IPS-15b (cell line): ENCODE data around the gene R3HDM1.

Experiments
- H3K27me3 ChIP-seq: one replicate; pipeline ENCODE4 v1.6.1; 2013; ENCODE audit warnings: low read length; ENCODE audit not compliant: control insufficient read depth, insufficient read depth
- H3K36me3 ChIP-seq: one replicate; pipeline ENCODE4 v1.6.1; 2013; ENCODE audit warnings: low read length; ENCODE audit not compliant: control insufficient read depth, insufficient read depth
- H3K4me1 ChIP-seq: one replicate; pipeline ENCODE4 v1.6.1; 2013; ENCODE audit warnings: mild to moderate bottlenecking, low read length; ENCODE audit not compliant: control insufficient read depth, insufficient read depth
- H3K4me3 ChIP-seq: one replicate; pipeline ENCODE4 v1.5.1; 2013; ENCODE audit warnings: low read depth, low read length
- H3K9ac ChIP-seq: one replicate; pipeline ENCODE4 v1.6.1; 2013; ENCODE audit warnings: low read depth, mild to moderate bottlenecking, low read length
- H3K9me3 ChIP-seq: one replicate; pipeline ENCODE4 v1.6.1; 2013; ENCODE audit warnings: mild to moderate bottlenecking, low read length; ENCODE audit not compliant: control insufficient read depth, insufficient read depth

The R3HDM1 gene

GRCh38 chr2:135732561-135732960 is 201.3 kb downstream of the R3HDM1 start:
- H3K4me1 ChIP-seq: no peaks in the 10 kb centered on the region
- no peaks in the 10 kb centered on the region for H3K36me3 ChIP-seq
- H3K9me3 ChIP-seq: no peaks in the 10 kb centered on the region
- H3K27me3 ChIP-seq: no peaks in the 10 kb centered on the region
- H3K4me3 ChIP-seq: no peak overlapping the region
- H3K9ac ChIP-seq: no peak overlapping the region

GRCh38 chr2:135733045-135733444 is 201.8 kb downstream of the R3HDM1 start:
- Histone ChIP-seq H3K27me3 (no peaks in the 10 kb centered on the region), H3K4me1 (no peaks in the 10 kb centered on the region), H3K4me3 (no peak overlapping the region), H3K36me3 (no peaks in the 10 kb centered on the region), H3K9ac (no peak overlapping the region), H3K9me3 (no peaks in the 10 kb centered on the region)

GRCh38 chr2:135736546-135736945 is 205.3 kb downstream of the R3HDM1 start:
- Histone ChIP-seq H3K36me3 (no peaks in the 10 kb centered on the region), H3K4me1 (no peaks in the 10 kb centered on the region), H3K9me3 (no peaks in the 10 kb centered on the region), H3K9ac (no peak overlapping the region), H3K4me3 (no peak overlapping the region), H3K27me3 (no peaks in the 10 kb centered on the region)

GRCh38 chr2:135740206-135740605 is 208.9 kb downstream of the R3HDM1 start:
- Histone ChIP-seq H3K4me1 (no peaks in the 10 kb centered on the region), H3K27me3 (no peaks in the 10 kb centered on the region), H3K9ac (no peak overlapping the region), H3K36me3 (no peaks in the 10 kb centered on the region), H3K4me3 (no peak overlapping the region), H3K9me3 (no peaks in the 10 kb centered on the region)

- Histone ChIP-seq H3K9ac (no peak overlapping the region), H3K9me3 (no peaks in the 10 kb centered on the region), H3K27me3 (no peaks in the 10 kb centered on the region), H3K36me3 (no peaks in the 10 kb centered on the region), H3K4me3 (no peak overlapping the region), H3K4me1 (no peaks in the 10 kb centered on the region)
Observed at GRCh38 chr2:135741043-135741394, 209.7 kb downstream of the R3HDM1 start.

- H3K27me3 ChIP-seq: no peaks in the 10 kb centered on the region
- H3K4me1 ChIP-seq: no peaks in the 10 kb centered on the region
- H3K9ac ChIP-seq: peak within 1 kb of the TSS; percentile 96
- H3K9me3 ChIP-seq: no peaks in the 10 kb centered on the region
- peak within 1 kb of the TSS; percentile 83 for H3K4me3 ChIP-seq
- no peaks in the 10 kb centered on the region for H3K36me3 ChIP-seq
Observed at GRCh38 chr2:135741395-135742324, 210.4 kb downstream of the R3HDM1 start, which contains the start of gene UBXN4. UBXN4 (plus strand) TSS chr2:135741855; CDS start chr2:135741930, 75 bp downstream.

GRCh38 chr2:135742325-135742757 is 211.1 kb downstream of the R3HDM1 start:
- H3K4me3 ChIP-seq: peak overlapping the region; percentile 83
- H3K9ac ChIP-seq: peak overlapping the region; percentile 96
- no peaks in the 10 kb centered on the region for H3K9me3 ChIP-seq
- peaks cover 1% of the 10 kb centered on the region for H3K36me3 ChIP-seq
- H3K4me1 ChIP-seq: no peaks in the 10 kb centered on the region
- H3K27me3 ChIP-seq: no peaks in the 10 kb centered on the region

GRCh38 chr2:135743860-135744259 is 212.6 kb downstream of the R3HDM1 start:
- peaks cover 2% of the 10 kb centered on the region for H3K36me3 ChIP-seq
- H3K27me3 ChIP-seq: no peaks in the 10 kb centered on the region
- no peak overlapping the region for H3K9ac ChIP-seq
- H3K4me1 ChIP-seq: no peaks in the 10 kb centered on the region
- H3K4me3 ChIP-seq: no peak overlapping the region
- no peaks in the 10 kb centered on the region for H3K9me3 ChIP-seq

- H3K4me1 ChIP-seq: no peaks in the 10 kb centered on the region
- no peaks in the 10 kb centered on the region for H3K9me3 ChIP-seq
- H3K27me3 ChIP-seq: no peaks in the 10 kb centered on the region
- H3K9ac ChIP-seq: no peak overlapping the region
- no peak overlapping the region for H3K4me3 ChIP-seq
- H3K36me3 ChIP-seq: peaks cover 2% of the 10 kb centered on the region
Observed at GRCh38 chr2:135744760-135745314, 213.6 kb downstream of the R3HDM1 start.

GRCh38 chr2:135745545-135745944 is 214.3 kb downstream of the R3HDM1 start:
- Histone ChIP-seq H3K27me3 (no peaks in the 10 kb centered on the region), H3K9me3 (no peaks in the 10 kb centered on the region), H3K4me3 (no peak overlapping the region), H3K9ac (no peak overlapping the region), H3K4me1 (no peaks in the 10 kb centered on the region), H3K36me3 (peaks cover 2% of the 10 kb centered on the region)

- Histone ChIP-seq H3K36me3 (peaks cover 24% of the 10 kb centered on the region), H3K9ac (no peak overlapping the region), H3K9me3 (no peaks in the 10 kb centered on the region), H3K4me3 (no peak overlapping the region), H3K27me3 (no peaks in the 10 kb centered on the region), H3K4me1 (no peaks in the 10 kb centered on the region)
Observed at GRCh38 chr2:135755573-135755972, 224.3 kb downstream of the R3HDM1 start.

GRCh38 chr2:135756692-135757091 is 225.4 kb downstream of the R3HDM1 start:
- Histone ChIP-seq H3K4me1 (no peaks in the 10 kb centered on the region), H3K4me3 (no peak overlapping the region), H3K36me3 (peaks cover 29% of the 10 kb centered on the region), H3K9ac (no peak overlapping the region), H3K9me3 (no peaks in the 10 kb centered on the region), H3K27me3 (no peaks in the 10 kb centered on the region)
